GM23248 (cell line): ENCODE results near the gene CNST.

ENCODE experiments used
- EZH2 ChIP-seq: fragments of 200-600 bp; sonication (generic); IDR thresholded peaks from 2 replicates; pipeline ENCODE4 v1.6.1; 2018; ENCODE audit warnings: antibody characterized with exemption, mild to moderate bottlenecking; ENCODE audit not compliant: insufficient read depth, poor library complexity, severe bottlenecking
- EZH2phosphoT487 ChIP-seq: fragments of 200-600 bp; sonication (generic); IDR thresholded peaks from 2 replicates; pipeline ENCODE4 v1.6.1; 2018; ENCODE audit warnings: antibody characterized with exemption, moderate library complexity, mild to moderate bottlenecking, low read depth; ENCODE audit not compliant: insufficient read depth

GRCh38 chr1:246602194-246602593, 35.9 kb downstream of the CNST start:
- TF ChIP-seq EZH2 (no peak), EZH2phosphoT487 (no peak)
